GM18505 (cell line): ENCODE measurements around the gene NUTM2G.
"Not testable (repeated sequence)": the region's sequence is repeated elsewhere in the genome, so short reads cannot be mapped to it uniquely, and the experiment has no call there.

ENCODE experiments used
- ATAC-seq: cut with Tn5 transposase; IDR thresholded peaks from one replicate; pipeline ENCODE4 v1.9.1; 2021; ENCODE audit not compliant: unreplicated experiment

NUTM2G gene

GRCh38 chr9:96938957-96939665, 10.5 kb downstream of the NUTM2G start:
- not testable (repeated sequence) for ATAC-seq

DNA sequence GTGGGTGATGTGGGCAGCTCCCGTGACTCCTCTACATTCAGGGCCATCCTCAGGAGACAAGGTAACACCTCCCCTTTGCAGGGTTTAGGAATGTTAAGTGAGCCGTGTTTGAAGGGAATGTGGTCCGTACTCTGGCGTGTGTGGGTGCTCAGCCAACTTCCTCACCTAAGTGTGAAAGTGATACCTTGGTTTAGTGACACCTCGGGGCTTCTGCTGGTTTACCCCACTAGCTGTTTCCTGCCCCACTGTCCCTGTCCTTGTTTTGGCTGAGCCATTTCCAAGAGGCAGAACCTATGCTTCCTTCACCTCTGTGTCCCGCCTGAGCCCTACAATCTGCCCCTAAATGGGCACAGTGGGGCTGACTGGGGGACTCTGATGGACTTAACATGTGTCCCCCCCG, 12.3 kb downstream of the NUTM2G start:
- not testable (repeated sequence) for ATAC-seq

DNA sequence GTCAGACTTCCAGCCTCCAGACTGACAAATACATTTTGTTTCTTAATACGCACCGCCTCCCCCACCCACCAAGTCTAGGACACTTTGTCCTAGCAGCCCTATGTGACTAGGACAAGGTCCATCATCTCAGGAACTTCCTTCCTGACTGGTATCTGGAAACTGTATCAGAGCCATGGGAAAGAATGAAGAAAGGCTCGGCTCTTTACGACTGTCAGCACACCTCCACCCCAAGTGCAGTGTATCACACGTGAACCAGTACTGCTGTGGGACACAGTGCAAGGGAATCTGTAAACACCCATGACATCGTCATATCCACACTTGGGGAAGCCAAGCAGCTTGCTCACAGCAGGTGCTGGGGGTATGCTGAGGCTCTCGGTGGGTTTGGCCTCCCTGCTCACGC, 13.0 kb downstream of the NUTM2G start:
- ATAC-seq, result not testable (repeated sequence)

DNA sequence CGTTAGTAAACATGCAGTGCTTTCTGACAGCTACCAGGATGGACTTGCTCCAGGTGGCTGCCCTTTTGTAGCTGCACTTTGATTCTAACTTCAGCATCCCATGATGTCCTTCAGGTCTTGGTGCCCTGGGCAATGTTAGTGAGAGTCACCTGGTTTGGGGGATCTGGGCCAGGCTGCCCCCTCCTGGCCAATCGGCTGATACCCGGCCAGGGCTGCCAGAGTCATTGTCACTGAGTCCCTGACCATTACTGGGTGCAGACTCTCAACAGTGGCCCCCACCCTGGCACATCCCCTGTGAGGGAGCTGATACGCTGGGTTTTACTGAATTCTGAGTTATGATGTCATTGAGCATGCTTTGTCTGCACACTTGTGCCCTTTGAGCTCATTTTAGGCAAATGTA, 13.5 kb downstream of the NUTM2G start:
- ATAC-seq, result not testable (repeated sequence)

- not testable (repeated sequence) for ATAC-seq
These were observed 20.7 kb downstream of the NUTM2G start for GRCh38 chr9:96949346-96949745.

DNA sequence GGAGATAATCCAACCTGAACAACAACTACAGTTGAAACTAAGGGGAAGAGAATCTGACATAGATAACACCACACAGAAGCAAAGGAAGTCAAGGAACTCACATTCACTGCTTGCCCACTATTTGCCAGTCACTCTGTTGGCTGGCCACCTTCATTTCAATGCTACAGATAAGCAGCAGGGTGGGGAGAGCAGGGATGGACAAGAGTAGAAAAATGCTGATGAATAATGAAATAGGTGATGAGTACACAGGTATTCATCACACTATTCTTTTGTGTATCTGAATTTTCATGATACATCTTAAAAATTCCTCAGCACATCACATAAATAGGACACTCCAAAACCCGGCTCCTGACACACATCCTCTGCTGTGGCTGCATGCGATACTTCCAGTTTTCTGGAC, 21.9 kb downstream of the NUTM2G start:
- not testable (repeated sequence) for ATAC-seq

- ATAC-seq, result not testable (repeated sequence)
These were observed 38.9 kb downstream of the NUTM2G start for GRCh38 chr9:96967591-96967990.

- ATAC-seq, result not testable (repeated sequence)
These were observed 43.9 kb downstream of the NUTM2G start for GRCh38 chr9:96972552-96972951.

GRCh38 chr9:96974037-96974436, 45.4 kb downstream of the NUTM2G start:
- not testable (repeated sequence) for ATAC-seq

DNA sequence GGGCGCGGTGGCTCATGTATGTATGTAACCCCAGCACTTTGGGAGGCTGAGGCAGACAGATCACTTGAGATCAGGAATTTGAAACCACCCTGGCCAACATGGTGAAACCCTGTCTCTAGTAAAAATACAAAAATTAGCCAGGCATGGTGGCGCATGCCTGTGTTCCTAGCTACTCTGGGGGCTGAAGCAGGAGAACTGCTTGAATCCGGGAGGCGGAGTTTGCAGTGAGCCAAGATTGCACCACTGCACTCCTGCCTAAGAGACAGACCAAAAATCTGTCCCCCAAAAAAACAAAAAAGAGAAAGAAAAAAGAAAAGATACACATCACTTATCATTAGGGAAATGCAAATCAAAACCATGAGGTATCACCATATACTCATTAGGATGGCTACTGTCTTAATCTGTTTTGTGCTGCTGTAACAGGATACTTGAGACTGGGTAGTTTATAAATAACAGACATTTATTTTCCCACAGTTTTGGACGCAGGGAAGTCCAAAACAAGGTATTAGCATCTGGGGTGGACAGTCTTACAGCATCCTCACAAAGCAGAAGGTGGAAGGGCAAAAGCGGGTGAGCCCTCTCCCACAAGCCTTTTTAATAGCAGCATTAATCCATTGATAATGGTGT, 55.0 kb downstream of the NUTM2G start:
- not testable (repeated sequence) for ATAC-seq

DNA sequence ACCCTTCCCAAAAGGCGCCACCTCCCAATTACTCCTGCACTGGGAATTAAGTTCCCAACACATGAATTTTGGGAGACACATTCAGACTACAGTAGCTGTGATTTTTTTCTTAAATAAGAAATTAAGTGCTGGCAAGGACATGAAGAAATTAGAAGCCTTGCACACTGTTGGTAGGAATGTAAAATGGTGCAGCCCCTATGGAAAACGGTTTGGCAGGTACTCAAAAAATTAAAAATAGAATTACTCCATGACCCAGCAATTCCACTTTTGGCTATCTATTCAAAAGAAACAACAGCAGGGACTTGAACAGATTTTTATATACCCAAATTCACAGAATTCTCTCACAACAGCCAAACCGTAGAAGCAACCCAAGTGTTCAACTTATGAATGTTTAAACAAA, 55.5 kb downstream of the NUTM2G start:
- not testable (repeated sequence) for ATAC-seq

- not testable (repeated sequence) for ATAC-seq
These were observed 56.2 kb downstream of the NUTM2G start for GRCh38 chr9:96984887-96985286.
